Activated CD8-positive, alpha-beta T cell treated with anti-CD3 and anti-CD28 coated beads, Interleukin-2, amount 10 ng/mL, durations not matched to agents 7 days and 5 days (primary cell): ENCODE measurements around the gene LRMDA. TPM values are rescaled to one million over a fixed set of nuclear protein-coding genes. Genes with fewer than 3 reads are reported as not detected.

Source experiments
- ATAC-seq: fragments of 150-1000 bp; cut with Tn5 transposase; one replicate; pipeline ENCODE4 v1.10.0; 2021; ENCODE audit warnings: moderate library complexity
- CTCF ChIA-PET: fragments of 350-600 bp; sonication (Branson Sonifier 250); formaldehyde crosslinking; loops from one replicate; lab custom pipeline; 2021; ENCODE audit warnings: antibody characterized with exemption; lab: Charles Lee
- POLR2A ChIA-PET: fragments of 350-600 bp; sonication (Branson Sonifier 250); formaldehyde crosslinking; loops from one replicate; lab custom pipeline; 2021; ENCODE audit warnings: antibody characterized with exemption; lab: Charles Lee
- DNase-seq: peaks from one replicate; pipeline ENCODE4 v3.0.0-alpha.2; 2020
- H3K27ac Mint-ChIP-seq: one replicate; pipeline ENCODE4 v1.8.0; 2021; ENCODE audit warnings: mild to moderate bottlenecking, mixed read lengths
- H3K27me3 Mint-ChIP-seq: one replicate; pipeline ENCODE4 v1.8.0; 2021; ENCODE audit warnings: low read depth, mixed read lengths
- H3K36me3 Mint-ChIP-seq: one replicate; pipeline ENCODE4 v1.8.0; 2021; ENCODE audit warnings: low read depth, mixed read lengths
- H3K4me1 Mint-ChIP-seq: one replicate; pipeline ENCODE4 v1.8.0; 2021; ENCODE audit warnings: low read depth, mixed read lengths
- H3K4me3 Mint-ChIP-seq: one replicate; pipeline ENCODE4 v1.8.0; 2021; ENCODE audit warnings: mild to moderate bottlenecking, mixed read lengths
- H3K9me3 Mint-ChIP-seq: one replicate; pipeline ENCODE4 v1.8.0; 2022; ENCODE audit warnings: mixed read lengths; ENCODE audit not compliant: insufficient read depth
- total RNA-seq, 2 experiments: library from RNA; stranded (reverse); gene quantifications; one replicate each; pipeline ENCODE4 v1.2.3, GENCODE V29; 2021

The LRMDA gene
- total RNA-seq, 2 experiments from 2014 or later: not detected

- Mint-ChIP-seq H3K27me3 (peaks cover 4% of the 10 kb centered on the region), H3K36me3 (no peaks in the 10 kb centered on the region), H3K4me1 (no peaks in the 10 kb centered on the region), H3K9me3 (no peaks in the 10 kb centered on the region), H3K27ac (no peak overlapping the region), H3K4me3 (no peak overlapping the region)
- ATAC-seq (no peak), DNase-seq (no peak)
- POLR2A ChIA-PET: no interaction called here
- CTCF ChIA-PET: no interaction called here
Observed at GRCh38 chr10:75672111-75672671, 240.8 kb downstream of the LRMDA start.

GRCh38 chr10:75672842-75673241, 241.4 kb downstream of the LRMDA start:
- Mint-ChIP-seq H3K27me3 (peaks cover 4% of the 10 kb centered on the region), H3K4me3 (no peak overlapping the region), H3K27ac (no peak overlapping the region), H3K4me1 (no peaks in the 10 kb centered on the region), H3K9me3 (no peaks in the 10 kb centered on the region), H3K36me3 (no peaks in the 10 kb centered on the region)
- DNase-seq (no peak), ATAC-seq (no peak)
- ChIA-PET CTCF (no interaction called here), POLR2A (no interaction called here)

- H3K4me1 Mint-ChIP-seq: no peaks in the 10 kb centered on the region
- ChIA-PET POLR2A (no interaction called here), CTCF (no interaction called here)
- no peaks in the 10 kb centered on the region for H3K9me3 Mint-ChIP-seq
- no peaks in the 10 kb centered on the region for H3K36me3 Mint-ChIP-seq
- DNase-seq (no peak), ATAC-seq (no peak)
- peaks cover 4% of the 10 kb centered on the region for H3K27me3 Mint-ChIP-seq
- H3K4me3 Mint-ChIP-seq: no peak overlapping the region
- no peak overlapping the region for H3K27ac Mint-ChIP-seq
Observed at GRCh38 chr10:75677541-75677940, 246.1 kb downstream of the LRMDA start.

GRCh38 chr10:75678527-75678926, 247.1 kb downstream of the LRMDA start:
- Mint-ChIP-seq H3K27ac (no peak overlapping the region), H3K4me3 (no peak overlapping the region), H3K4me1 (no peaks in the 10 kb centered on the region), H3K9me3 (no peaks in the 10 kb centered on the region), H3K27me3 (peaks cover 4% of the 10 kb centered on the region), H3K36me3 (no peaks in the 10 kb centered on the region)
- CTCF ChIA-PET: no interaction called here
- ATAC-seq (no peak), DNase-seq (no peak)
- POLR2A ChIA-PET: no interaction called here

GRCh38 chr10:75679536-75679935, 248.1 kb downstream of the LRMDA start:
- ChIA-PET POLR2A (no interaction called here), CTCF (no interaction called here)
- H3K4me3 Mint-ChIP-seq: no peak overlapping the region
- H3K9me3 Mint-ChIP-seq: no peaks in the 10 kb centered on the region
- peaks cover 4% of the 10 kb centered on the region for H3K27me3 Mint-ChIP-seq
- ATAC-seq (no peak), DNase-seq (no peak)
- no peak overlapping the region for H3K27ac Mint-ChIP-seq
- H3K36me3 Mint-ChIP-seq: no peaks in the 10 kb centered on the region
- H3K4me1 Mint-ChIP-seq: no peaks in the 10 kb centered on the region

GRCh38 chr10:75681334-75681733, 249.9 kb downstream of the LRMDA start:
- no peak for ATAC-seq
- POLR2A ChIA-PET: no interaction called here
- Mint-ChIP-seq H3K4me3 (no peak overlapping the region), H3K4me1 (no peaks in the 10 kb centered on the region), H3K27ac (no peak overlapping the region), H3K36me3 (no peaks in the 10 kb centered on the region), H3K9me3 (no peaks in the 10 kb centered on the region), H3K27me3 (peaks cover 2% of the 10 kb centered on the region)
- no peak for DNase-seq
- CTCF ChIA-PET: no interaction called here

GRCh38 chr10:75682649-75683557, 251.5 kb downstream of the LRMDA start:
- H3K27me3 Mint-ChIP-seq: no peaks in the 10 kb centered on the region
- DNase-seq (no peak), ATAC-seq (no peak)
- H3K9me3 Mint-ChIP-seq: no peaks in the 10 kb centered on the region
- H3K27ac Mint-ChIP-seq: no peak overlapping the region
- POLR2A ChIA-PET: no interaction called here
- no peaks in the 10 kb centered on the region for H3K4me1 Mint-ChIP-seq
- no peak overlapping the region for H3K4me3 Mint-ChIP-seq
- CTCF ChIA-PET: no interaction called here
- H3K36me3 Mint-ChIP-seq: no peaks in the 10 kb centered on the region

- ChIA-PET CTCF (no interaction called here), POLR2A (no interaction called here)
- Mint-ChIP-seq H3K27me3 (no peaks in the 10 kb centered on the region), H3K4me1 (no peaks in the 10 kb centered on the region), H3K36me3 (no peaks in the 10 kb centered on the region), H3K9me3 (no peaks in the 10 kb centered on the region), H3K27ac (no peak overlapping the region), H3K4me3 (no peak overlapping the region)
- ATAC-seq: no peak
- no peak for DNase-seq
Observed at GRCh38 chr10:75685187-75685586, 253.8 kb downstream of the LRMDA start.

GRCh38 chr10:75688506-75689300, 257.3 kb downstream of the LRMDA start:
- DNase-seq: no peak
- no peaks in the 10 kb centered on the region for H3K27me3 Mint-ChIP-seq
- ChIA-PET CTCF (no interaction called here), POLR2A (no interaction called here)
- H3K9me3 Mint-ChIP-seq: no peaks in the 10 kb centered on the region
- H3K4me1 Mint-ChIP-seq: no peaks in the 10 kb centered on the region
- H3K36me3 Mint-ChIP-seq: no peaks in the 10 kb centered on the region
- ATAC-seq: no peak
- no peak overlapping the region for H3K4me3 Mint-ChIP-seq
- H3K27ac Mint-ChIP-seq: no peak overlapping the region

GRCh38 chr10:75693489-75693888, 262.1 kb downstream of the LRMDA start:
- POLR2A ChIA-PET: no interaction called here
- H3K9me3 Mint-ChIP-seq: no peaks in the 10 kb centered on the region
- H3K4me3 Mint-ChIP-seq: no peak overlapping the region
- no peak overlapping the region for H3K27ac Mint-ChIP-seq
- no peak for DNase-seq
- no peaks in the 10 kb centered on the region for H3K4me1 Mint-ChIP-seq
- CTCF ChIA-PET: no interaction called here
- H3K27me3 Mint-ChIP-seq: peaks cover 2% of the 10 kb centered on the region
- no peak for ATAC-seq
- no peaks in the 10 kb centered on the region for H3K36me3 Mint-ChIP-seq

- no peak for DNase-seq
- H3K36me3 Mint-ChIP-seq: no peaks in the 10 kb centered on the region
- H3K9me3 Mint-ChIP-seq: no peaks in the 10 kb centered on the region
- peaks cover 2% of the 10 kb centered on the region for H3K27me3 Mint-ChIP-seq
- no peak overlapping the region for H3K4me3 Mint-ChIP-seq
- H3K27ac Mint-ChIP-seq: no peak overlapping the region
- ChIA-PET POLR2A (no interaction called here), CTCF (no interaction called here)
- no peaks in the 10 kb centered on the region for H3K4me1 Mint-ChIP-seq
- no peak for ATAC-seq
Observed at GRCh38 chr10:75694269-75694668, 262.8 kb downstream of the LRMDA start.

- ChIA-PET POLR2A (no interaction called here), CTCF (no interaction called here)
- H3K4me1 Mint-ChIP-seq: no peaks in the 10 kb centered on the region
- H3K9me3 Mint-ChIP-seq: no peaks in the 10 kb centered on the region
- peaks cover 4% of the 10 kb centered on the region for H3K27me3 Mint-ChIP-seq
- ATAC-seq: no peak
- no peak for DNase-seq
- H3K36me3 Mint-ChIP-seq: no peaks in the 10 kb centered on the region
- no peak overlapping the region for H3K27ac Mint-ChIP-seq
- no peak overlapping the region for H3K4me3 Mint-ChIP-seq
Observed at GRCh38 chr10:75694790-75695189, 263.4 kb downstream of the LRMDA start.
